Measurements from ENCODE around the gene TMEM200C.

TMEM200C gene

DNA sequence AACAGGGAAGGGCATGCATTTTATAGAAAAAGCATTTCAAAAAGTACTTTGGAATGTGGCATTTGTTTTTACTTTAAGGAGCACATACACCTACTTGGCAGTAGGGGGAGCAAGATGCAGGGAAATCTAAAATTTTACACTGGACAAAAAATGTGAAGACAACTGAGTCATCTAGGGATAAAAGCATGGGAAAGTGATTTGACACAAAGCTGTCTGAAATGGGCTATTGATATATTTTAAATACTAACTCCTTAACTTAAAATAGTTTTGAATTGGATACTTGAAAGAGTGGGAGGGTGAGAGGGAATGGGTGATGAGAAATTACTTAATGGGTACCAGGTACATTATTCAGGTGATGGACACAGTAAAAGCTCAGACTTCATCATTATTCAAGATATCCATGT lies 15.8 kb downstream of the TMEM200C start:
- no peak for DNase-seq (ENCODE audit: extremely low read depth, insufficient read length)
- no peak overlapping the region for H3K4me3 ChIP-seq (replicated peaks; ENCODE audit: low read depth, low read length)

DNA sequence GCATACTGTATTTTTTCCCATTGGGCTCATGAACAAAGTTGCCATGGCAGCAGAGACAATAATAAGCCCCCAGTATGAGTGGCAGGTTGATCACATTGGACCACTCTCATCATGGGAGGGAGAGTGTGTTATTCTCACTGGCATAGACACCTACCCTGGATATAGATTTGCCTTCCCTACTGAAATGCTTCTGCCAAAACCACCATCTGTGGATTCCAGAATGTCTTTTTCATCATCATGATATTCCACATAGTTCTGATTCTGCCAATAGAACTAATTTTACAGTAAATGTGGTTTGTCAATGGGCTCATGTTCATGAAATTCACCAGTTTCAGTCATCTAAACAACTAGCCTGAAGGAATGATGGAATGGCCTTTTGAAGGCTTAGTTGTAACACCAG lies 18.4 kb downstream of the TMEM200C start:
- Histone ChIP-seq H3K4me3 (replicated peaks; ENCODE audit: low read depth, low read length) (no peak overlapping the region), H3K27me3 (replicated peaks; ENCODE audit: control insufficient read depth, insufficient read depth, low read length) (no peaks in the 10 kb centered on the region), H3K36me3 (ENCODE audit: control insufficient read depth, insufficient read depth, low read length) (no peaks in the 10 kb centered on the region)
- TF ChIP-seq, protein P1, sequence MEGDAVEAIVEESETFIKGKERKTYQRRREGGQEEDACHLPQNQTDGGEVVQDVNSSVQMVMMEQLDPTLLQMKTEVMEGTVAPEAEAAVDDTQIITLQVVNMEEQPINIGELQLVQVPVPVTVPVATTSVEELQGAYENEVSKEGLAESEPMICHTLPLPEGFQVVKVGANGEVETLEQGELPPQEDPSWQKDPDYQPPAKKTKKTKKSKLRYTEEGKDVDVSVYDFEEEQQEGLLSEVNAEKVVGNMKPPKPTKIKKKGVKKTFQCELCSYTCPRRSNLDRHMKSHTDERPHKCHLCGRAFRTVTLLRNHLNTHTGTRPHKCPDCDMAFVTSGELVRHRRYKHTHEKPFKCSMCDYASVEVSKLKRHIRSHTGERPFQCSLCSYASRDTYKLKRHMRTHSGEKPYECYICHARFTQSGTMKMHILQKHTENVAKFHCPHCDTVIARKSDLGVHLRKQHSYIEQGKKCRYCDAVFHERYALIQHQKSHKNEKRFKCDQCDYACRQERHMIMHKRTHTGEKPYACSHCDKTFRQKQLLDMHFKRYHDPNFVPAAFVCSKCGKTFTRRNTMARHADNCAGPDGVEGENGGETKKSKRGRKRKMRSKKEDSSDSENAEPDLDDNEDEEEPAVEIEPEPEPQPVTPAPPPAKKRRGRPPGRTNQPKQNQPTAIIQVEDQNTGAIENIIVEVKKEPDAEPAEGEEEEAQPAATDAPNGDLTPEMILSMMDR (IDR thresholded peaks at IDR 0.05; ENCODE audit: insufficient read depth, low read length, poor library complexity, severe bottlenecking): no peak
- no peak for DNase-seq (ENCODE audit: extremely low read depth, insufficient read length)

More for the DNA sequence above, 15.8 kb downstream of the TMEM200C start:
- no peaks in the 10 kb centered on the region for H3K36me3 ChIP-seq (ENCODE audit: control insufficient read depth, insufficient read depth, low read length)
- no peaks in the 10 kb centered on the region for H3K27me3 ChIP-seq (replicated peaks; ENCODE audit: control insufficient read depth, insufficient read depth, low read length)
- TF ChIP-seq, protein P1 (IDR thresholded peaks at IDR 0.05; ENCODE audit: insufficient read depth, low read length, poor library complexity, severe bottlenecking): peak; percentile 71

DNA sequence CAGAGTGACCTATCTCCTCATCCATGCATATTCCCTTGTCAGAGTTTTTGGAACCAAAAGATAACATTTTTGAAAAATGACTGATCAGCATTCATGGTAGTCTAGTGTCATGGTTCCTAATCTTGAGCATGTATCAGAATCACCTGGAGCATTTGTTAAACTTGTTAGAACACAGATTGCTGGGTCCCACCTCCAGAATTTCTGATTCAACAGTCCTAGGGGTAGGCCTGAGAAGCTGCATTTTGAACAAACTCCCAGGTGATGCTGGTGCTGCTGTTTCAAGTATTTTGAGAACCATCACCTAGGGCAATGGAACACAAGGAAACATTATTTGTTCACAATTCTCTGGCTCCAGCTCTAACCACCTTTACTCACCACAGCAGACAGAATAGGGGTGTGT lies 21.0 kb downstream of the TMEM200C start:
- TF ChIP-seq, protein P1 (IDR thresholded peaks at IDR 0.05; ENCODE audit: insufficient read depth, low read length, poor library complexity, severe bottlenecking): no peak
- no peak for DNase-seq (ENCODE audit: extremely low read depth, insufficient read length)
- no peak overlapping the region for H3K4me3 ChIP-seq (replicated peaks; ENCODE audit: low read depth, low read length)

DNA sequence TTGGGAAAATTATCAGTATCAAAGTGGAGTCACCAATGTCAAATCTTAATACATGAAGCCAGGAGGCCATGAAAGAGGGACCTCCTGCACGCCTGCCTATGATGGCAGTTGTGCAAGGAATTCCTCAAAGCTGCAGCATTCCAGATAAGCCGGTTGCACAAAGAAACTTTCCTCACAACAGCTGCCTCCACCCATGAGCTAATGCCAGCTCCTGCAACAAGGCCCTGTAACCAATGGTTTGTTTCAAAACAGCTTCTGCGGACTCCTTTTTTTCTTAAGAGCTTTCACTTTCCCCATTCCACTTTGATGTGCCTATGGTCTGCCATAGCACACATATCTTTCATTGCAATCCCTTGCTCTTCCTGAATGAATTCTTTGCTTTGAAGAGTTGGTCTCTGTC lies 22.4 kb downstream of the TMEM200C start:
- TF ChIP-seq, protein P1 (IDR thresholded peaks at IDR 0.05; ENCODE audit: insufficient read depth, low read length, poor library complexity, severe bottlenecking): no peak
- no peak for DNase-seq (ENCODE audit: extremely low read depth, insufficient read length)
- H3K36me3 ChIP-seq (ENCODE audit: control insufficient read depth, insufficient read depth, low read length): no peaks in the 10 kb centered on the region
- no peak overlapping the region for H3K4me3 ChIP-seq (replicated peaks; ENCODE audit: low read depth, low read length)
- no peaks in the 10 kb centered on the region for H3K27me3 ChIP-seq (replicated peaks; ENCODE audit: control insufficient read depth, insufficient read depth, low read length)

More for the DNA sequence above, 21.0 kb downstream of the TMEM200C start:
- H3K27me3 ChIP-seq (replicated peaks; ENCODE audit: control insufficient read depth, insufficient read depth, low read length): no peaks in the 10 kb centered on the region
- H3K36me3 ChIP-seq (ENCODE audit: control insufficient read depth, insufficient read depth, low read length): no peaks in the 10 kb centered on the region

DNA sequence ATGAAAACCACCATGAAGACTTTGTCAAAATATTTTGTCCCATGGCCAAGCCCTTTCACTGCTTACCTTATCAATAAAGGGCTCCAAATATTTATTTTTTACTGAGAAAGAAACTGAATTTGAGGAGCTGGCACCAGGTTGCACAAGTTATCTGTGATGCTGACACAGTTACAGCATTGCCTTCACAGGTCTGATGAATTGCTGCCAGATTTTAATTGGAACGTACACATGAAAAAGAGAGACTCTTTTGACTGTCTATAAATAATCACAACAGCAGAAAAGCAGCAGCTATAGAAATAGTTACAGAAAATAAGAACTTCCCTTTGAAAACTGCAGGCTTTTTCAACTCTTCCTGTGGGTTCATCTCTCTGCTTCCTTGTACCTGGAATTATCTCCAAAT lies 23.9 kb downstream of the TMEM200C start:
- Histone ChIP-seq H3K4me3 (replicated peaks; ENCODE audit: low read depth, low read length) (no peak overlapping the region), H3K27me3 (replicated peaks; ENCODE audit: control insufficient read depth, insufficient read depth, low read length) (no peaks in the 10 kb centered on the region), H3K36me3 (ENCODE audit: control insufficient read depth, insufficient read depth, low read length) (no peaks in the 10 kb centered on the region)
- no peak for DNase-seq (ENCODE audit: extremely low read depth, insufficient read length)
- TF ChIP-seq, protein P1 (IDR thresholded peaks at IDR 0.05; ENCODE audit: insufficient read depth, low read length, poor library complexity, severe bottlenecking): no peak

DNA sequence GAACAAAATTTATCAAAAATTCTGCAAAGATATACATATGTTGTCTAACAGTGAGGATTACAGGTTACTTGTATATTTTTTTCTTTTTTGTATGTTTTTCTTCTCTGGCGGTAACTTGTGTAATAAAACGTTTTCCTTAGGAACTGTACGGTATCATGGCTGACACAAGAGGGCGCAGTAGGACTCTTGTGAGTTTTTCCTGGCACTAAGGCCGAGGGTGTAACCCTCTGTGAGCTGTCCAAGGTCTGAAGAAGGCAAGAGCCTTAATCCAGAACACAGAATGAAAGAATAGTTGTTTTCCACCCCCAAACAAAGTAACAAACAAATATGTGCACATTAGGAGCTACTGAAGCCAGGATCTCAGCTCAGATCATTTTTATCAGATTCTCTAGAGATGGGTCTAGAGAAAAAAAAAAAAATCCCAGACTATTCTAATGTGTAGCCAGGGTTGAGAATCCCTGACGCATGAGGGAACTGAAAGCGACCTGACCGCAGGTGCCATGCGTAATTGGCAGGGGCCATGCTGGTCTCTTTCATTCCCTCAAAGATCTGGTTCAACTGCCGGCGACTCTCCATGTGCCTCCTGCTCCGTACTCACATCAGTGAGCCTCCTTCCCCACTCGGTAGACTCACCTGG lies 27.0 kb downstream of the TMEM200C start:
- Histone ChIP-seq H3K4me3 (replicated peaks; ENCODE audit: low read depth, low read length) (no peak overlapping the region), H3K27me3 (replicated peaks; ENCODE audit: control insufficient read depth, insufficient read depth, low read length) (no peaks in the 10 kb centered on the region), H3K36me3 (ENCODE audit: control insufficient read depth, insufficient read depth, low read length) (no peaks in the 10 kb centered on the region)
- no peak for DNase-seq (ENCODE audit: extremely low read depth, insufficient read length)
- TF ChIP-seq, protein P1 (IDR thresholded peaks at IDR 0.05; ENCODE audit: insufficient read depth, low read length, poor library complexity, severe bottlenecking): peak; percentile 89
